Measurements from ENCODE around the gene OTOF.

Gene OTOF

DNA sequence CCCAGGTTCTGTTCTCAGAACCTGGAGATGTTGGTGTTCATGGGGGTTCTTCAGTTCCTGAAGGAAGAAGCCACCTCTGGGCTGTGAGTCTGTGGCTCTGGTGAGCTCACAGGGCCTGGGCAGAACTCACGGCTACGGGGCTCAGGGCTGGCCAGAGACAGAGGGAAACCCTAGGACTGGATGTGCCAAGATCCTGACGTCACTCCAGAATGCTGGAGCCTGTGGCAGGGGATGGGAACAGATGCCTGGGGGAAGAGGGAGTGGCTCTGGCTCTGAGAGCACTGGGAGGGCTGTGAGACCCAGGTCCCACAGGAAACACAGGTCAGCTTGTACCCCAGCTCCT is at the start of gene OTOF:
Gene OTOF, minus strand, starts transcription at position 214 of the 343 bp plus-strand sequence.
- peak; percentile 75 for DNase-seq

DNA sequence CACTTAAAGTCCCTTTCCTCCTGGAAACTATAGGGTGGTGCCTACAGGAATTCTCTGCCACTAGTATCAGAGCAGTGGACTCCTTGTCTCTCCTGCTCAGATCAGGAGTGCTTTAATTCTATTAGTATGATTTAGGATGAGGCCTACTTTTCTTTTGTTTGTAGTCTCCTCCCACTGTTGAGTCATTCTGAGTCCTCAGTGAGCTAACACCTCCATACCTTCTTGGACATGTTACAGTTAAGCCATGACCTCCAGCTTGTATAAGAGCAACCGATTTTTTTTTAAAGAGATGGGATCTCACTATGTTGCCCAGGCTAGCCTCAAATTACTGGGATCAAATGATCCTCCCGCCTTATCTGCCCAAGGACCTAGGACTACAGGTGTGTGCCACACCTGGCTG is 48.7 kb upstream of the OTOF start:
- DNase-seq = no peak

DNA sequence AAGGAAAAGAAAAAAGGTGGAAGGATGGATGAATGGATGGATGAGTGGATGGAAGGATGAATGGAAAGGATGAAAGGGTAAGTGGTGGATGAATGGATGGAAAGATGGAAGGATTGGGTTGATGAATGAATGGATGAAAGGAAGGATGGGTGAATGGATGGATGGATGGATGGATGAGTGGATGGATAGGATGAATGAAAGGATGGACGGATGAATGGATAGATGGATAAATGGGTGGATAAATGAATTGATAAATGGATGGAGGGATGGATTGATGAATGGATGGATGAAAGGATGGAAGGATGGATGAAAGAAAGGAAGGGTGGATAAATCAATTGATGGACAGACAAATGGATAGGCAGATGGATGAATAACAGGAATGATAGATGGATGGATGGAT is 48.2 kb upstream of the OTOF start:
- DNase-seq = no peak

DNA sequence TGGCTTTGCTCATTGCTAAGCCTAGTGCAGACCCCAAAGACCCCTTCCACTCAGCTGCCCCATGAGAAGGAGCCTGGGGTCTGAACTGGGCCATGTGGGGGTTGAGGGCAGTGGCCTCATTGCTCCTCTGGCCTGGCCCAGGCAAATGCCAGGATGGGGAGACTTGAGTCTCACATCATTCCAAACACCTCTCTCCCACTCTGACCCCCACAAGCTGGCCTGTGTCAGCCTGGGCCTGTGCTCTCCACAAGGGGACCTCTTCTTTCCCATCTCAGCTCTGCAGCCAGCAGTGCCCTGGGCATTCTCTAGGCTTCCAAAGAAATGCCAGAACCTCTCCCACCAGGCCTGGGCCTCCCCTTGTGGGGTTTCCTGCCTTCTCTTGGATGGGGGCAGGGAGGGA is 45.8 kb upstream of the OTOF start:
- DNase-seq = no peak

DNA sequence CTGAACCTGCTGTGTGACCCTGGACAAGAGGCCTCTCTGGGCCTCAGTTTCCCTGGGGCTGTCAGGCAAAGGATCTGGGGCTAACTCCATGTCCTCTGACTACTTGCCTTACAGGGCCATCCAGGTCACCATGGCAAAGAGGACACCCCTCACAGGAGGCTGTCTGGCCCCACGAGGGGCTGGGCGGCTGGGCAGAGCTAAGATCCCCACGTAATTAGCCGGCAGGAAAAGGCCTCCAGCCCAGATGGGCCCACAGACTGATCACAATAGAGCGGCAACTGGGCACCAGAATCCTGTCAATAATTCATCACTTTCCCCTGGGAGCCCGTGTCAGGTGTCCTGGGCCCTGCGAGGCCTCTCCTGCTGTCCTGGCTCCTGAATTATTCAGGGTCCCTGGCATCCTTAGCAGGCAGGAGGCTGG is 44.8 kb upstream of the OTOF start:
- no peak for DNase-seq

DNA sequence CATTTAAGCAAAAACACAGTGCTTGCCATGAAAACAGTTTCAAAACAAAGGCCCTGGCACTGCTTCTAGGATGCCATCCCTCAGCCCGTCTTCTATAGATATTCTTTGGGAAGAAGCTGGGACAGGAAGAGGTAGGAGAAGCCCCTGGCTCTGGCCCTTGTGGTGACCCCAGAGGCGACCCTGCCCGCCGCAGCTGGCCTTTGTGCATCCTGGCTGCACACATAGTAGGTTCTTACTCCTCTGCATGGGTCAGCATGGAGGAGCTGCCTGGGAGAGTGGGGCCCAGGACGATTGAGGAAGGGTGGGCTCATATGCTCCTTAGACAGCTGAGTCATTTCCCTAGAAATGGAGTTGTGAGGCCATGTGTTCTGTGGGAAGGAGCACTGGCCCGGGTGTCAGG is 44.4 kb upstream of the OTOF start:
- no peak for DNase-seq

DNA sequence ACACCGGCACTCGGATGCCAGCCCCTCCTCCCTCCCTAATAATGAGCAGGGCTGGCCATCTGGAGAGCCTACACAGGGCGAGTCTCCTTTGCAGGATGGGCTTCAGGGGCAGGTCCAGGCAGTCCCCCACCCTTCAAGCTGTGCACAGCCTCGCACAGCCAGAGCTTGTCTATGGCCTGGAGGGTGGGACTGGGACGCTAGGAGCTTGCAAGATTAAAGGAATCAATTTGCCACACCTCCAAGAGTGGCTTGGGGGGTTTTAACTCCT is 43.9 kb upstream of the OTOF start:
- DNase-seq = peak; percentile 71

DNA sequence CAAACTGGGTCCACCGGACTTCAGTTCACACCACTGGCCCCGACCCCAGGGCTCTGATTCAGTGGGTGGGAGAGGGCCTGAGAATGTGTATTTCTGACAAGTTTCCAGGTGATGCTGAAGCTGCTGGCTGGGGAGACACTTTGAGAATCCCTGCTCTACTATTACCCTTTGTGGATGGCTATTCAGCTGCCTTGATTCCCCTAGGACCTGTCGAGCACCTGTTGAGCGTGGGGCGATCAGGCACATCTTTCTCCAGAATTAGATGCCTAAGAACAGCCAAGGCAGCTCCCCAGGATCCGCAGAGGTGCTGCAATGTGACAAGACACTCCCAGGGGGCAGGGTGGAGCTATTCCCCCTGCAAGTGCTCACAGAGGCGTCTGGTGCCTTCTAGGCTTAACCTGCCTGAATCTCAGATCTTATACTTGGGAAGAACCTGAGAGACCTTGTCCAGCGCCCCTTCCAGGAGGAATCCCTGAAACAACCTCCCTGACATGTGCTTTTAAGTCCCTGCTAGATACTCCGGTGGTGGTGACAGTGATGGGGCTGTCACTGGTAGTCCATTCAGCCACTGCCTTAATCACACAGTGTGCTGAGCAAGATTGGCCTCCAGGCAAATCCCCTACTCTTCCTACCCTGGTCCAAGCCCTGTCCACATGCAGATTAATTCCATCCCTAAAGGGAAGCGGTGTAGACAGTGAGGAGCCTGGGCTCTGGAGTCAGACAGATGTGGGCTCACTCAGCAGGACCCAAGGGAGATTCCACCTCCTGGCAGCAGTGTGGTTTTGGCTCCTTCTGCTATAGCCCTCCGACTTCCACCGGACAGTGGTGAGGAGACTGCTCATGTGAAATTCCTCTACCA is 43.4 kb upstream of the OTOF start:
- peak; percentile 54 for DNase-seq

DNA sequence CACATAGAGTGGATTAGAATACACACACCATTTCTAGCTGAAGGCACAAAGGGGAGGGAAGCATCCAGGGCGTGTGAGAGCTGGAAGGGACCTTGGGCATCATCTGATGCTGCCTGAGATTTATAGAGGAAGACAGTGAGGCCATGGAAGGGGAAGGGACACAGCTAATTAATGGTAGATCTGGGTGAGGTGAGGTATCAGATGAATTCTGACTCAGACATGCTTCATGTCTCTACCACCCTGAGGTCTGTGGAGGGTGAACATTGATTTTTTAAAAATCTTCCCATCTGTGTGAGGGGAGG is 42.2 kb upstream of the OTOF start:
- DNase-seq = no peak

DNA sequence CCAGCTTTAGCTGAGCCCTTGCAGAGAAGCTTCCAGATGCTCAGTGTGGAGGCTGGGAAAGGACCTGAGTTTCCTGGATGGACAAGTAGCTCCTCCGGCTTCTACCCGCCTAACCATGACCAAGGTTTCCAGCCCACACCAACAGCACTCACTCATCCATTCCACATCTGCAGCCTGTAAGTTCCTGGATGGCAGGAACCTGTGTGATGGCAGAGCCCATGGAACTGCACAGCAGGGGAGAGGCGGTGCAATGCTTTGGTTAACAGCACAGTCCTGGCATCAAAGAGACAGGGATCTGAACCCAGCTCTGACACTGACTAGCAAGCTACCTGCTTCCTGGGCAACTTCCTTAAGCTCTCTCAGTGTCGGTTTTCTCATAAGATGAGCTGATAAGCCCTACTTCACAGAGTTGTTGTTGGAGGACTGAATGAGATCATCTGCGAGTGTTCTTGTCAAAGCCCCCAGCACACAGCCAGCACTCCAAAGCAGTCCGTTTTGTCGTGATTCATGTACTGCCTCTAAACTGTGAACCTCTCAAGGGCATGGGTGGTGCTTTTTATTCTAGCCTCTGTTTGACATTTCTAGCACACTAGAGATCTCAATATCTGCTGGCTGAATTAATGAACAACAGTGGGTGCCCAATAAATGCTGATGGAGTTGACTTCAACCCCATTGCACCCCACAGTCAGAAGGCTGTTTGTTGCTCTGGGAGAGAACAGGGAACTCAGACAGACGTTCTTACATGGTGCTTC is 41.6 kb upstream of the OTOF start:
- no peak for DNase-seq

DNA sequence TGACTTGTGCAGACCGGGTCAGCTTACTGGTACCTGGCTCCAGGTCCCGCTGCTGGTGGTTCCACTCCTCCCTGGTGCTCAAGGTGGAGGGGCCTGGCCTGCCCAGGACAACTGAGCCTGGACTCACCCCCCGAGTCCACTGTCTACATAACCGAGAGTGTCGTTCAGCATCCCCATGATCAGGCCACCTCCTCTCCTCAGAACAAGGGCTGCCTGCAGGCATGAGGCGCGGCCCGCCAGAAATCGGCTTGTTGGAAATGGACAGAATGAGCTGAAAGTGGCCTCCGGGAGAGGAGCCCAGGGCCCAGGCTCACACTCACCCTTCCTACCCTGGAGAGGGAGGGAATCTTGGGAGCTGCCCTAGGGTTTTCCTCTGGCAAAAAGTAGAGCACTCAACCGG is 38.9 kb upstream of the OTOF start:
- no peak for DNase-seq

DNA sequence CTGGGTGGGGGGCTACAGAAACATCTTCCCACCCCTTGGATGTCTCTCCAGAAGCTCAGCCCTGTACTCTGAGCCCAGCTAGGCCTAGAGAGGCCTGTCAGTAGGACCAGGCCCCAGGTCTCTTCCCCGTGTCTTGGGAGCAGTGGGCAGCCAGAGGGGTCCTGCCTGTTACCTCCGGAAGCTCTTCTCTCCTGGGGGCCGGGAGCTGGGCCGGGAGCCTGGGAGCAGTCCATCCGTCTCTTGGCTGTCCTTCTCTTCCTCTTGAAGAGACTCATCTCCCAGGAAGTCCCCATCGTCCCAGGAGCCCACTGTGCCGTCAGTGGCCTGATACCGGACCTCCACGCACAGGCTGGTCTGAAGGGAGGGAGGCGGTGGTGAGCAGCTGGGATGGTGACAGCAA is 38.3 kb upstream of the OTOF start:
- no peak for DNase-seq

DNA sequence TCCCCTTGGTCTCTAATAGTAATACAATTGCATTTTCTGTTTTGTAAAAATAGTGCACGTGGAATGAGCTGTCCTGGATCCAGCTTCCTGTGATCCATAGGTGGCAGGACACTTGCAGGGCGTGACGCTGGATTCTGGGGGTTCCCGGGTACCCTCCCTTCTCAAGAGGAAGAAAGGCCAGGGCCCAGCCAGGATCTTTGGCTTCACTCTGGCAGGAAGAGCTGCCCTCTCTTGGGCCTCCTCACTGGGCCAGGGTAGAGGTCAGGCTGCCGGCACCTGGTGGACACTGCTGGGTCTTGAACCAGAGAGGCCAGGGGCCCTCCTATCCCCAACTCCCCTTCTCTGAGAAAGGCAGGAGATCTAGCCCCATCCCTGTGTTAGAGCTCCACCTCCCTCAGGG is 37.8 kb upstream of the OTOF start:
- DNase-seq = no peak

DNA sequence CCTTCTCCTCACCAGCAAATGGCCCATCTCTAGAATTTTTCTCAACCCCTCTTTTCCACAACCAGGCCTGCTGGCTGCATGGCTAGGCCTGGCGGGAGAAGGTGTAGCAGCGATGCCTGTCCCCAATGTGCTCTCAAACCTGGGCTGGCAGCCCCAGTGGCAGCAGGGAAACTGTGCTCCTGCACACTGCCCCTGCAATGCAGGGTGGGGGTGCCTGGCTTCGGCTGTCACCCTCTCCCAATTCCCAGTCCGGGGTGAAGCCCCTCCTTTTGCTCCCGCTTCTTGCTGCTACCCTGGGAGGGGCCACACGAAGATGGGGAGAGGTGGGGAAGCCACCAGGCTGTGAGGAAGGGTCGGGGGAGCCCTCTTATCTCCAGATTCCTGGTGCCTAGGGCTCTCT is 36.1 kb upstream of the OTOF start:
- no peak for DNase-seq

DNA sequence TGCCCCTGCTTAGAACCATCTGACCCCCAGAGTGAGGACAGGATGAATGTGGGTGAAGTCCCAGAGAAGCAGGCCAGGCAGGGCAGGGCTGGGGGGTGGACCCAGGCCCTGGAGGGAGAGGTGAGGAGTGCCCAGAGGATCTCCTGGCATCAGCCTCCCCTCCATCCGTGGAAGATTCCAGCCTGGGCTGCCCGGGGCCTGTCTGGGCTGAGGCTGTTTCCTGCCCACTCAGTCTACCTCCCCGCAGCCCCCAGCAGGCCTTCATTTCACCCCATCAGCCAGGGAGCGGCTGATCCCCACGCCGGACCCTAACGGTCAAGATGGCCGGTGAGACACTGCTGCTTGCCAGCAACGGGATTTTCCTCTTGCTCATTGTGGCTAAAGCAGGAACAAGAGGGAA is 35.3 kb upstream of the OTOF start:
- DNase-seq = no peak

DNA sequence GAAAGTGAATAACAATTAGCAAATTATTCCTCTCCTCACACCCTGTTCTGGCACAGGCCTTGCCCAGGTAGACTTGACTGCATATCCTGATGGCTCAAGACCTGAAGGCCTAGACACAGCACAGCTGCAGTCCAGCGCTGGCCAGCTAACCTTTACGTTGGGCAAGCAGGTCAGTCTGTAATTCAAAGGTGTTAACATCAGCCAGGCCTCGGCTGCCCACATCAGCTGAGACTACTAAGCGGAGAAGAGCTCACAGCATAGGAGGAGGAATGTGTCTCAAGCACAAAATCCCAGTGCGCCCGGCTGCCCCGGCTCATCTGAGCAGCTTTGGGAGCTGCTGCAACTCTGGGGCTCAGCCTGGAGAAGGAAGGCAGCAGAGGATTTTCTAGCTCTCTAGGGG is 33.5 kb upstream of the OTOF start:
- DNase-seq = no peak

DNA sequence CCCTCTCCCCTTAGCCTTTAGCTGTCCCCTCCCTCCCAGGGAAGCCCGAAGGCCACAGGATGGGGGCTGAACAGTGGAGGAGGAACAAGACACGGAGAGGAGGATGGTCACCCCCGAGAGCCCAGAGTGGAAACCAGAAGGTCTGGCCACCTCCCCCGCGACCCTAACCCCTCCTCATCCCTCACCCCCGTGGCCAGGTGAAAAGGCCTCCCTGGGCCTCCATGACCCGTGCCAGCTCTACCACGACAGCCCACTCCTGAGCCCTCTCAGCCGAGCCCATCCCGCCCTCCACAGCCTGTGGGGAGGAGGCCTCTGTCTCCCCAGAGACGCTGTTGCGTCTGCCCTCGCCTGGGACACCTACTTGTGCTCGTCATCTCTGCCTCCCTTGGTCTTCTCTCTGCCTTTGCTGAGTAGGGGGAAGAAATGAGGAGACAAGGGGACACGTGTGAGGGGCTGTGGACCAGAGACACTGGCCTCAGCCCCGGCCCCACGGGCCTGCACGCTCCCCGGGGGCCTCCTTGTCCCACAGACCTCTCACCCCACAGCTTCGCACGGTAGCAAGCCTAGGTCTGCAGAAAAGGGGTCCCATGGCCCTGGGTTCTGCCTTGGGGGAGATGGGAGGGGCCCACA is 32.5 kb upstream of the OTOF start:
- no peak for DNase-seq

DNA sequence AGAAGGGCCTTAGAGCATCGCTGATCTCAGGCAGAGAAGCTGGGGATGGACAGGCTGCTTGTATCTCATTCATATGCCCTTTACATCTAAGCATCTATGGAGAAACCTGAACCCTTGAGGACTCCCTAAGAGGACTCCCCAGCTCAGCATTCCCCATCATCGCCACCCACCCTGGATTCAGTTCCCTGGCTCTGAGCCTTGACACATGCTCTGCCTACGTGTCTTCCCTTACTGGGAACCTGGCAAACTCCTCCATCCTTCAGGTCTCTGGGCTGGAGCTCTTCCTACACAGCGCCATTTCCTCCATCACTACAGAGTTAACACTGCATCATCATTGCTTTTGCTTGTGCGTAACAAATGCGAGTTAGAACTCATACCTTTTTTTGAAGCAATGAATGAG is 31.2 kb upstream of the OTOF start:
- no peak for DNase-seq

DNA sequence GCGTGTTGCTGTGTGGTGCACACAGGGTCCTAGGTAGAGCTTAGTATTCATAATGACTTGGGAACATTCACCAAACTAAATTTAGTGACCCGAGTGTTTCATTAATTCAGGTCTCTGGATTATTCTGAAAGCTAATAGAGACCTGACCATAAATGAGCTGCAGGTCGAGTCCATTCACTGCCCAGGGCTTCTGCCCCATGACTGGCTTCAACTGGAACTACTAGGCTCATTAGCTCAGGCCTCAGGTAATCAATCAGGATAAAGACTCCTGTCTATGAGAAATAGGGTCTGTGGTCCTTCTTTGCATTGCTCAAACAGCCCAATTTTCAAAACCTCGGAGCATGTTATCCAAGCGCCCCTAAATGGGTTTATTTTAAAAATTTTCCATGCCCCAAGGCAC is 30.0 kb upstream of the OTOF start:
- no peak for DNase-seq

DNA sequence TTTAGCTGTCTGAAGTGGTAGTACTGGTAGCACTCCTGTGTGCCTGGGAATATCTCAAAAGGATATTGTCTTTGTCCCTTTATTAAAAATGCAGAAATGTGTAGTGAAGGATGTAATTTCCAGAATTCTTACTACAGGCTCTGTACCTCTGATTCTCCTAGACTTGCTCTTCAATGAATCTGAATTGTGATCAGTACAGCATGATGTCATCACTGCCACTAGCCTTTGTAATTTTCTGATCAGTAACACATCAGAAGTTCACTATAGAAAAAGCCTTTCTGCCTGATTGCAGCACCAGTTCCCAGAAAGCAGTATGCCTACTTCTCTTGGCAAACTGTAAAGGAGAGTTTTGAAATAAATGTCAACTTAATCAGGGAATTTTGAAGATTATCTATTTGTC is 29.2 kb upstream of the OTOF start:
- no peak for DNase-seq

DNA sequence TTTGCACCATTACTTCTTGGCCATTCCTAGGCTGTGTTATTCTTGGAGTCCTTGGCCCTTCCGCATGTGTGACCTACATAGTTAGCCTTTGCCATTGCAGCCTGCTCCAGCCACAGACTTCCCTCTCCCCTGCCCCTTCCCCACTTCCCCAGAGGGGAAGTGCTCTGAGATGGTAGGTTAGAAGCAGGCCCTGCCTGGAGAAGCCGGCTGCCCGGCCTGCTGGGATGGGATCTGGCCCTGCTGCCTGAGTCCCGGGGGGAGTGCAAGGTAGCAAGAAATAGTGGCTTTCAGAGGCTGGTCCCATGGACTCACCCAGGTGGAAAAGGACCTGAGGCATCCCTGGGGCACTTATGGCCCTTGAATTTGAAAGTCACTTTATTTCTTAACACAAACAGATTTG is 28.4 kb upstream of the OTOF start:
- no peak for DNase-seq

DNA sequence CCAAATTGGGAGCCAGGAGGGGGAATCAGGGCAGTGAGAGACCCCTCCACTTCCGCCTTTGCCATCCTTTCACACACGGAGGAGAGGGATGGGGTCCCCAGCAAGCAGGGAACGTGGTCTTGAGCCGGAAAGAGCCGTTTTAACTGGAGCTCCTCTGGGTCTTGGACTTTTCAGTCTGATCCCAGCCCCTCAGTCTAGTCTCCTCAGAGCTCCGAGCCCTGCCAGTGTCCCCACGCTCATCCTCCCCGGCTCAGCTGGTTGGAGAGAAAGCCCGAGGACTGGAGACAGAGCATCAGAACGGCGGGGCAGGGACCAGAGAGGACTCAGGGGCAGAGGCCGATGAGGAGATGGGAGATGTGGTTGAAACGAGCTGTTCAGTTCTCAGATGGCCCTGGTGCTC is 26.1 kb upstream of the OTOF start:
- no peak for DNase-seq

DNA sequence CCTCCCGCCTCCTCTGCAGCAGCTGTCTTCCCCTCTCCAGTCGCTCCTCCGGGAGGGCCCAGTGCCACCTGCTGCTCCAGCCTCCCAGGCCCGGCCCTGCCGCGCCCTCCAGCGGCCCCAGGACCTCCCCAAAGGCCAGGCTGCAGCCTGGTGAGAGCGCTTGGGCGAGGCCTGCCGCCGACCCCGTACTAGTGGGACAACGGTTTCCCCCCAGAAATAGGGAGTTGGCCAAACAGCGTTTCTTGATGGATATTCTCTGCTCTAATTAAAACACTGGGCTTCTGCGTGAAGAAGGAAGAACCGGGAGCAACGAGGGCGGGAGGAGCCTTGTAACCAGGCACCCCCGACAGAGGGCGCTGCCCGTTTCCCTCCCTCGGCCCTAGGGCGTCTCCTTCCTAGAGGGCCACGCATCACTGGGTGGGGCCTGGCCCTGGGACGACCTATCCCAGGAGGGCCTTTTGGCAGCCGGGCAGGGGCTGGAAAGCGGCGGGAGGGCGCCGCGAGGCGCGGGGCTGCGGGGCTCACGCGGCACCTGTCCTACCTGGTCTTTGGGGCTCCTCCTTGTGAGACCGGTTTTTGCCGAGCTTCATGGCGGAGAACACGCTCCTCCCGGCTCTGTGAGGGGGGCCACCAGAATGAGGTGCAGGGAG is 25.4 kb upstream of the OTOF start:
- DNase-seq = peak; percentile 83

DNA sequence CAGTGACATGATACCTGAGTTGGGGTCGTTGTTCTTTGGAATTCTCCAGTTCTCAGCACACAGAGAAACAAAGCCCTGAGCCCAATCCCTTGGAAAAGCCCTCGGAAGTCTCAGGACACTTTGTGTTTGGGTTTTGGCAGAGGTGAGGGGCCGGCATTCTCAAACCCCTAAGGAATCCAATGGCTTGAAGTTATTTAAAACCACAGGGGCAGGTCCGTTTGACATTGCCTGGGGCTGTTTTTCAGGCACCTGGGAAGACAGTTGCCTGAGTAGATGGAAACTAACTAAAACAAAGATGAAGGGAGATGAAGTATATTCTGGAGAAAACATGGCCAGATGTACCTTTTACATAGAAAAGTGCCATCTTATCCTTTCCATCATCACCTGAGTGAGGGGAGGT is 22.5 kb upstream of the OTOF start:
- DNase-seq = no peak
